H1 (cell line): Measurements from ENCODE around the gene RGL1. TPM values are rescaled to one million over a fixed set of nuclear protein-coding genes. Genes with fewer than 3 reads are reported as not detected.

Experiments used
- CHD7 ChIP-seq: fragments of 300-600 bp; sonication (generic); IDR thresholded peaks from 2 replicates; pipeline ENCODE4 v1.7.1; 2012; ENCODE audit warnings: low read length, moderate library complexity, mild to moderate bottlenecking, inconsistent platforms; ENCODE audit not compliant: insufficient replicate concordance
- CREB1 ChIP-seq: IDR thresholded peaks from 2 replicates; pipeline ENCODE4 v1.6.1; 2012; ENCODE audit warnings: inconsistent platforms
- NANOG ChIP-seq: IDR thresholded peaks from 2 replicates; pipeline ENCODE4 v1.6.1; 2011; ENCODE audit warnings: low read length, low read depth, mild to moderate bottlenecking, inconsistent platforms; ENCODE audit not compliant: insufficient read depth, poor library complexity, severe bottlenecking
- RBBP5 ChIP-seq: IDR thresholded peaks from 2 replicates; pipeline ENCODE4 v1.7.1; 2012; ENCODE audit warnings: low read depth, mild to moderate bottlenecking, inconsistent platforms, low read length, moderate library complexity, borderline replicate concordance
- ZNF274 ChIP-seq: IDR thresholded peaks from 2 replicates; pipeline ENCODE4 v1.7.0; 2012; ENCODE audit warnings: low read length, borderline replicate concordance; ENCODE audit errors: extremely low read depth
- polyA plus RNA-seq, 7 experiments: library from polyadenylated mRNA; depleted of rRNA in 3 of 7; stranded (reverse) in 5 of 7; unstranded in 2 of 7; fragments of >200 nt in 5 of 7; fragments of 200-250 nt in 2 of 7; gene quantifications; 1 replicate in 5 of 7; 2 replicates in 1 of 7; 4 replicates in 1 of 7; pipeline versions ENCODE4 v1.2.1 to v1.2.3, GENCODE V29; 2011 to 2013; ENCODE audit warnings: missing spikeins in 2 of 7, mixed read lengths in 2 of 7
- total RNA-seq: library from RNA; stranded (reverse); fragmentation: NEBNext Ultra II Directional; extraction: Animal tissue kit (Norgen Biotek cat#: 25700); gene quantifications from 2 replicates; pipeline ENCODE4 v1.2.1, GENCODE V29; 2021

RGL1 gene
- total and polyA plus RNA-seq, 2 of the 8 experiments (the other 6 are each of a cell fraction or from before 2014, with no cell fraction given) = 0.98 to 2.4 TPM

- TF ChIP-seq CHD7 (no peak), RBBP5 (no peak), NANOG (no peak), CREB1 (no peak), ZNF274 (no peak)
Measured at GRCh38 chr1:183764981-183765380, 39.9 kb upstream of the RGL1 start (continued).
